H9 (cell line): Measurements from ENCODE around the gene GPRASP3. TPM values are rescaled to one million over a fixed set of nuclear protein-coding genes. Genes with fewer than 3 reads are reported as not detected.

ENCODE experiments used
- DNase-seq: peaks from one replicate; pipeline ENCODE4 v3.0.0-alpha.2; 2017
- H2AFZ ChIP-seq: one replicate; pipeline ENCODE4 v1.6.1; 2013; ENCODE audit warnings: mild to moderate bottlenecking, low read length, control low read depth, moderate library complexity
- H2AK5ac ChIP-seq: 2 replicates; pipeline ENCODE4 v1.6.1; 2013; ENCODE audit warnings: low read length, control low read depth, mixed read lengths; ENCODE audit not compliant: insufficient read length
- H2BK120ac ChIP-seq: one replicate; pipeline ENCODE4 v1.6.1; 2013; ENCODE audit warnings: low read depth, mild to moderate bottlenecking, low read length, control low read depth, inconsistent platforms; ENCODE audit not compliant: poor library complexity, severe bottlenecking
- H2BK12ac ChIP-seq: 2 replicates; pipeline ENCODE4 v1.6.1; 2013; ENCODE audit warnings: low read length, control low read depth, mixed read lengths, low read depth; ENCODE audit not compliant: insufficient read length
- H2BK15ac ChIP-seq: 2 replicates; pipeline ENCODE4 v1.6.1; 2013; ENCODE audit warnings: low read depth, low read length, control low read depth
- H2BK20ac ChIP-seq: one replicate; pipeline ENCODE4 v1.6.1; 2013; ENCODE audit warnings: low read depth, mild to moderate bottlenecking, low read length, control low read depth, inconsistent platforms; ENCODE audit not compliant: poor library complexity, severe bottlenecking
- H2BK5ac ChIP-seq: 2 replicates; pipeline ENCODE4 v1.6.1; 2013; ENCODE audit warnings: low read length, control low read depth, mixed read lengths; ENCODE audit not compliant: insufficient read length
- H3K14ac ChIP-seq: 2 replicates; pipeline ENCODE4 v1.6.1; 2013; ENCODE audit warnings: low read length, control low read depth; ENCODE audit not compliant: insufficient read depth
- H3K18ac ChIP-seq: 2 replicates; pipeline ENCODE4 v1.6.1; 2013; ENCODE audit warnings: low read depth, mild to moderate bottlenecking, mixed read lengths, low read length, control low read depth; ENCODE audit not compliant: insufficient read length
- H3K23ac ChIP-seq: 2 replicates; pipeline ENCODE4 v1.6.1; 2013; ENCODE audit warnings: low read length, control low read depth, mixed read lengths, low read depth; ENCODE audit not compliant: insufficient read length
- H3K23me2 ChIP-seq: 2 replicates; pipeline ENCODE4 v1.6.1; 2013; ENCODE audit warnings: low read depth, mild to moderate bottlenecking, mixed read lengths, low read length, control low read depth; ENCODE audit not compliant: insufficient read length, poor library complexity, severe bottlenecking
- H3K27ac ChIP-seq: 2 replicates; pipeline ENCODE4 v1.5.1; 2013; ENCODE audit warnings: low read length, control low read depth, mixed read lengths, low read depth; ENCODE audit not compliant: insufficient read length
- H3K27me3 ChIP-seq: 2 replicates; pipeline ENCODE4 v1.6.1; 2013; ENCODE audit warnings: low read length, control low read depth, inconsistent platforms; ENCODE audit not compliant: insufficient read depth
- H3K4ac ChIP-seq: 2 replicates; pipeline ENCODE4 v1.6.1; 2013; ENCODE audit warnings: low read depth, mild to moderate bottlenecking, control low read depth, inconsistent platforms, low read length, moderate library complexity
- H3K4me1 ChIP-seq: 2 replicates; pipeline ENCODE4 v1.6.1; 2013; ENCODE audit warnings: low read length, control low read depth, inconsistent platforms; ENCODE audit not compliant: insufficient read depth
- H3K4me2 ChIP-seq: 2 replicates; pipeline ENCODE4 v1.6.1; 2013; ENCODE audit warnings: low read length, control low read depth, mixed read lengths; ENCODE audit not compliant: insufficient read length, insufficient read depth
- H3K56ac ChIP-seq: 2 replicates; pipeline ENCODE4 v1.6.1; 2013; ENCODE audit warnings: low read depth, mild to moderate bottlenecking, mixed read lengths, low read length, control low read depth; ENCODE audit not compliant: insufficient read length
- H3K79me1 ChIP-seq: 2 replicates; pipeline ENCODE4 v1.6.1; 2013; ENCODE audit warnings: low read depth, mild to moderate bottlenecking, moderate library complexity, low read length, control low read depth, inconsistent platforms; ENCODE audit not compliant: insufficient read depth, poor library complexity, severe bottlenecking
- H3K79me2 ChIP-seq: 2 replicates; pipeline ENCODE4 v1.6.1; 2013; ENCODE audit warnings: low read length, control low read depth, inconsistent platforms; ENCODE audit not compliant: insufficient read depth
- H3K9ac ChIP-seq: 2 replicates; pipeline ENCODE4 v1.6.1; 2013; ENCODE audit warnings: low read length, control low read depth, mixed read lengths; ENCODE audit not compliant: insufficient read length; ENCODE audit errors: extremely low read depth
- H3K9me3 ChIP-seq: one replicate; pipeline ENCODE4 v1.6.1; 2013; ENCODE audit warnings: low read depth, low read length, inconsistent platforms; ENCODE audit not compliant: control insufficient read depth
- H3T11ph ChIP-seq: one replicate; pipeline ENCODE4 v1.6.1; 2013; ENCODE audit warnings: mild to moderate bottlenecking, low read length, control low read depth, inconsistent platforms
- H4K20me1 ChIP-seq: one replicate; pipeline ENCODE4 v1.6.1; 2013; ENCODE audit not compliant: control insufficient read depth, insufficient read length, insufficient read depth
- H4K5ac ChIP-seq: 2 replicates; pipeline ENCODE4 v1.6.1; 2013; ENCODE audit warnings: low read depth, mild to moderate bottlenecking, mixed read lengths, low read length, control low read depth; ENCODE audit not compliant: insufficient read length
- H4K8ac ChIP-seq: replicated peaks from 2 replicates; pipeline ENCODE4 v1.6.1; 2013; ENCODE audit warnings: low read length, control low read depth, mixed read lengths, low read depth; ENCODE audit not compliant: insufficient read length
- H4K91ac ChIP-seq: 2 replicates; pipeline ENCODE4 v1.6.1; 2013; ENCODE audit warnings: low read depth, mild to moderate bottlenecking, moderate library complexity, mixed read lengths, low read length, control low read depth; ENCODE audit not compliant: insufficient read length
- H3K27ac Mint-ChIP-seq, 3 experiments: 2 replicates in 2 of 3; 3 replicates in 1 of 3; pipeline ENCODE4 v1.8.0; 2020 to 2021; ENCODE audit warnings: mixed read lengths in 3 of 3, mild to moderate bottlenecking in 1 of 3, moderate library complexity in 1 of 3
- H3K27me3 Mint-ChIP-seq: 2 replicates; pipeline ENCODE4 v1.8.0; 2021; ENCODE audit warnings: low read depth, mild to moderate bottlenecking, moderate library complexity, mixed read lengths
- H3K36me3 Mint-ChIP-seq, 3 experiments: 2 replicates in 2 of 3; 3 replicates in 1 of 3; pipeline ENCODE4 v1.8.0; 2020 to 2021; ENCODE audit warnings: low read depth in 3 of 3, mixed read lengths in 3 of 3; ENCODE audit not compliant: insufficient read depth in 1 of 3
- H3K4me1 Mint-ChIP-seq, 2 experiments: 2 replicates each; pipeline ENCODE4 v1.8.0; 2020; ENCODE audit warnings: mixed read lengths in 2 of 2
- H3K4me3 Mint-ChIP-seq, 2 experiments: 2 replicates in 1 of 2; 3 replicates in 1 of 2; pipeline ENCODE4 v1.8.0; 2020 to 2021; ENCODE audit warnings: mild to moderate bottlenecking in 2 of 2, mixed read lengths in 2 of 2, moderate library complexity in 1 of 2
- H3K9me3 Mint-ChIP-seq, 2 experiments: 2 replicates in 1 of 2; 3 replicates in 1 of 2; pipeline ENCODE4 v1.8.0; 2020; ENCODE audit warnings: mild to moderate bottlenecking in 2 of 2, mixed read lengths in 2 of 2, moderate library complexity in 1 of 2
- CTCF ChIP-seq: fragments of 200-600 bp; sonication (generic); conservative IDR thresholded peaks from 3 replicates; pipeline ENCODE4 v1.8.0; 2021; ENCODE audit warnings: antibody characterized with exemption, mild to moderate bottlenecking
- WGBS: extraction: QIAGEN DNeasy Blood & Tissue Kit; methylation state at CpG from one replicate; pipeline ENCODE4 v1.1.7; 2013; ENCODE audit warnings: missing lambda C conversion rate, low lambda C conversion rate, mixed read lengths; ENCODE audit not compliant: insufficient read length; ENCODE audit errors: extremely low coverage; 5-methylcytosine and 5-hydroxymethylcytosine counted together
- total RNA-seq: library from RNA; stranded (reverse); gene quantifications from 2 replicates; pipeline ENCODE4 v1.2.1, GENCODE V29; 2021

Gene GPRASP3
- total RNA-seq, 1 experiment from 2014 or later, result 4.8 TPM

GRCh38 chrX:102768987-102769761 lies 48.6 kb downstream of the GPRASP3 start:
- H3K27me3 ChIP-seq, result no peaks in the 10 kb centered on the region
- no peak overlapping the region for H2BK20ac ChIP-seq
- H4K8ac ChIP-seq, result no peak overlapping the region
- peak overlapping the region; percentile 82 for H3K18ac ChIP-seq
- no peak overlapping the region for H3K23ac ChIP-seq
- H2AK5ac ChIP-seq, result no peak overlapping the region
- Mint-ChIP-seq H3K36me3 (peaks cover 5 to 23% (median 11%) of the 10 kb centered on the region in 3 experiments), H3K27me3 (no peaks in the 10 kb centered on the region; the same call in 1 of the 2 replicates), H3K27ac (peak overlapping the region; percentile 97 to 100 (median 99)), H3K4me1 (peaks cover 4 to 5% of the 10 kb centered on the region in 2 experiments; a peak in 3 of 4 replicates), H3K4me3 (peak overlapping the region; percentile 94 to 98), H3K9me3 (peaks cover 54 to 58% of the 10 kb centered on the region in 2 experiments)
- no peak overlapping the region for H4K91ac ChIP-seq
- no peaks in the 10 kb centered on the region for H4K20me1 ChIP-seq
- H3K79me1 ChIP-seq, result no peaks in the 10 kb centered on the region
- H2BK12ac ChIP-seq, result no peak overlapping the region
- H2BK5ac ChIP-seq, result no peak overlapping the region
- no peak overlapping the region for H3K56ac ChIP-seq
- H2AFZ ChIP-seq, result no peak overlapping the region
- H2BK15ac ChIP-seq, result no peak overlapping the region
- H3K4me2 ChIP-seq, result peak overlapping the region; percentile 50
- no peak for TF ChIP-seq CTCF
- H2BK120ac ChIP-seq, result no peak overlapping the region
- no CpG with 5 or more reads among the region's 22 CpGs for WGBS
- no peak overlapping the region for H3T11ph ChIP-seq
- no peak overlapping the region for H4K5ac ChIP-seq
- H3K14ac ChIP-seq, result peak overlapping the region; percentile 87
- no peaks in the 10 kb centered on the region for H3K4me1 ChIP-seq
- peak; percentile 79 for DNase-seq
- no peak overlapping the region for H3K4ac ChIP-seq
- peak overlapping the region; percentile 97 for H3K9ac ChIP-seq
- no peak overlapping the region for H3K27ac ChIP-seq
- H3K23me2 ChIP-seq, result no peaks in the 10 kb centered on the region
- no peaks in the 10 kb centered on the region for H3K79me2 ChIP-seq
- peaks cover 22% of the 10 kb centered on the region for H3K9me3 ChIP-seq

Other genes with a start within 250 kb of the GPRASP3 start
- gene TCP11X2, start 248.9 kb upstream of the GPRASP3 start, total RNA-seq, result 0.24 TPM in 1 of 2 replicates, not detected in the other
- 66.4 and 69.2 TPM in 2 replicates for gene TMSB15A, start 204.0 kb upstream of the GPRASP3 start, total RNA-seq
- 14.6 and 17.7 TPM in 2 replicates for gene ARMCX5, start 121.2 kb upstream of the GPRASP3 start, total RNA-seq
- 2.4 and 3.2 TPM in 2 replicates for gene GPRASP1, start 69.3 kb upstream of the GPRASP3 start, total RNA-seq
- gene GPRASP2, start 8.3 kb upstream of the GPRASP3 start, total RNA-seq, result 13.9 and 14.2 TPM in 2 replicates
- gene RAB40AL, start 216.5 kb downstream of the GPRASP3 start, total RNA-seq, result not detected in 2 replicates